Measurements from ENCODE around the gene SCN7A.
"Not testable (repeated sequence)": the region's sequence is repeated elsewhere in the genome, so short reads cannot be mapped to it uniquely, and the experiment has no call there.

Gene SCN7A

GRCh38 chr2:166494140-166494624 is at the start of gene SCN7A:
Gene SCN7A (minus strand): TSS chr2:166494249. CDS start chr2:166477696, 16,553 bp downstream.
- DNase-seq: peak; percentile 22

- DNase-seq: peak; percentile 73
These were observed 45.5 kb upstream of the SCN7A start for GRCh38 chr2:166539340-166540162.

DNA sequence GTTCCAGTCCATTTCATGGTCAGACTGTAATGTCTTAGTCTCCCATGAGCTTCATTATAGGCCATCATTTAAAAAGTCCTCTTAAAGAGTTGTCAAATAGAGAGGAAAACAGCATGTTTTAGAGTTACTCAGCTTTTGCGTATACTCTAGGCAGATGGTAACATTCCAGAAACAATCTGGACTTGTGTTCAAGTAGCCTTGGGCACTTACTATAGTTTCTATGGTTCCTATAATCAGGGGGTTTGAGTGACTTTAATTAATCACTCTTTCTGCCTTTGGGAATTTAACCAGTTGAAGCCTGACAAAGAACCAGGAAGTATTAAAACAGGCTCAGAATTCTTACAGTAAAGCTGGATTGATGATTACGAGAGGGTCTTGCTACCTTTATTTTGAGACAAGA is 42.1 kb upstream of the SCN7A start:
- DNase-seq: no peak

DNA sequence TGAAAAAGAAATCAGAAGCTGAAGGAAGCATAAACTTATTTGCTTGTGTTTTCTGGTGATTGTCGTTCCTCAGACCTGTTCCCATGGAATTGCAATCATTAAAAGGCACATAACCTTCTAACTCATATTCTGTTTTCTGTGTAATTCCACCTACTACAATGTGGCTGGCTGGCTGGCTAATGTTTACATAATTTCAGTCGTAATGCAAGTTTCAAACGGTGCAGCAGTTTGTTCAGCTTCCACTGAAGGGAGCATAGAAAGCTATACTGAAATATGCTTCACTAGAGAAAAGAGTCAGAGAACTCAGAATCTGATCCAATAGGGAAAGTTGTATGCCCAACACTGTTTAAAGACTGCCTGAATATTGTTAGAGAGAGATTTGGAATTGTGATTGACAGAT is 27.1 kb upstream of the SCN7A start:
- DNase-seq: no peak

- no peak for DNase-seq
These were observed 26.6 kb upstream of the SCN7A start for GRCh38 chr2:166520604-166521003.

GRCh38 chr2:166519391-166519962 is 25.4 kb upstream of the SCN7A start:
- DNase-seq: no peak

GRCh38 chr2:166518634-166519390 is 24.8 kb upstream of the SCN7A start:
- DNase-seq: no peak

DNA sequence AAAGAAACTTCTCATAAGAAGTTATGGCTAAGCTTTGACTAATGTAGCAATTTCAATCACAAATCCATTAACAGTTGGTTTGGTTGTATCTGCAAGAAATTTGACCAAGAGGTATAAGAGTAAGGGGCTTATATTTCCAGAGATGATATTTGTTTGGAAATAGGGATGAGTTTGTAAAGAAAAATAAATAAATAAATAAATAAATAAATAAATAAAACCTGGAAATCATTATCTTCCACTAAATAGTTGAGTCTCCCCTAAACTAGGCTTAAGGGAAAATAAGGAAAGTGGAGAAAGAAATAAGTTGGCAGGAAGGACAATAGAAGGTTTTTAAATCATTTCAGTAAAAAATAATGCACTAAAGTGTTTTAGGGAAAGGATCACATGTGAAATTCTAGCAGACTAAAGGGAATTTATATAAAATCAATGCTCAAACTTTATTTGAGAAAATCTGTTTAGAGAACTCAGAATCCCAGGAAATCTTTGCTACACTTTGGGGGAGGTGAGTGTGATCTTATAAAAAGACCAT is 23.5 kb upstream of the SCN7A start:
- DNase-seq: no peak

DNA sequence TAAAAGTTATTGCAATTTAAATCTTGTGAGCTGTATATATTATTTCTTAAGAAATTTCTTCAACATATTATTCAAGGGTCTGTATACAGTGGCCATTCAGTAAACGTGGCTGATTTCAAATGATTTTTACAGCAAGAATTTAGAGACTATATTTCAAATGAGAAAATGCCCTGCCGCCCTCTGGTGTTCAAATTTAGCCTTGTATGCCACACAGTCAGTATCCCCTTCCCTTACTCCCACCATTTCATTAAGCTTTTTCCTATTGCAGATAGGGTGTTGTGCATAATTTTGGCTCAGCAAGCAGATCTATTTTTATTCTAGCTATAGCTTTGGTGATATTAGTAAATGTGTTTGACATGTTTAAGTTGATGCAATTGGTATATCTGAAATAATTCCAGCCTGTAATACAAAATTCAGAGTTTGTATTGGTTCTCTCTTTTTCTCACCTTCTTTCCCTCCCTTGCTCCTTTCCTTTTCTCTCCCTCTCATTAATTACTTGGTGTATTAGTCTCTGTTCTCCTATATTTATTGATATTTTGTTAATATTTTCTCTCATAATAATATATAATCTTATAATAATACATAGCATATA is 22.8 kb upstream of the SCN7A start:
- peak; percentile 3 for DNase-seq

DNA sequence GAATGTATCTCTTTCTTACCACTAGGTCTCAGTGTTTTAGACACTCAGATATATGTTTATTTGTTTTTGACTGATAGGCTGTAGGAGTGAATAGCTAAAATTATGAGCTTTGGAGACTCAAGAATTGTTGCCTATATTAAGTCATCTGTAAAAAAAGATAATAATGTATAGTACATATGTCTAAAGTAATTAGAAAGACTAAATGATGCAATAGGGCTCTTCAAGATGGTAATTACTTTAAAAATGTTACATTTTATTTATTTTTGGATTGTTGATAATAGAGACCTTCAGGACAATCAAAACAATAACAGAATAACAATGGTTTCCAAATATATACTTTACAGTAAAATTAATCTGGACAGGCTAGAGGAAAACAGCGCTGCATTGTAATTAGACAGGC is 19.9 kb upstream of the SCN7A start:
- no peak for DNase-seq

DNA sequence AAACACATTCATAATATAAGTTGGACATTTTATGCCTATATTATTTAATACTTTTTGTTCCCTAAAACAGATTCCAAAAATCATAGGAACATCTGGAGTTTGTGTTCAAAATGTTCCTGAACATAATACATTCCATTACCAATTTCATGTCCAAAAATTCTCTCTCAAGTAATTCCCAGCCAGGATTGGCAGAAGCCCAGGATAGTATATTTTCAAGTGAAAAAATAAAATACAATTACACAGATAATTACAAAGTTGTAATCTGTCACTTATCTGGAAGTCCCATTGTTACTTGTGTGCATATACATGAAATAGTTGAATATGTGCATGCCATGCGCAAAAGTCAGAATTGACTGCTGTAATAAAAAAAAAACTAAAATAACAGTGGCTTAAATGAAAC is 5.2 kb upstream of the SCN7A start:
- no peak for DNase-seq

DNA sequence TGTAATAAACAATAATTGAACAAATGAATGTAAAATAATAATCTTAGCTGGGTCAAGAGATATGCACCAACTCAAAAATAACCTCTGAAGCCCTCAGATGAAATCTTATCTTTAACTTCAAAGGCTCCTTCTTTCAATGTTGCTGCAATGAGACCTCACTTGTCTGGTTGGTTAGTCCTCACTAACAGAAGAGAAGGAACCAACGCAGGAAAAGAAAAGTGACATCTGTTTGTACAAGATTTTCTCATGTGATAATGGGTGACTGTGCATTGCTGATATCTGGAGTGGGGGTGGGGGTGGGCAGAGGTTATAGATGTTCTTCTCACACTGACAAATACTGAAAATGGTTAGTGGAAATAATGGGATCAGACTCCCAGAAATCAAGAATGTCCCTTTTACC is 2.6 kb downstream of the SCN7A start:
- DNase-seq: no peak

- no peak for DNase-seq
These were observed 6.9 kb downstream of the SCN7A start for GRCh38 chr2:166487171-166487570.

DNA sequence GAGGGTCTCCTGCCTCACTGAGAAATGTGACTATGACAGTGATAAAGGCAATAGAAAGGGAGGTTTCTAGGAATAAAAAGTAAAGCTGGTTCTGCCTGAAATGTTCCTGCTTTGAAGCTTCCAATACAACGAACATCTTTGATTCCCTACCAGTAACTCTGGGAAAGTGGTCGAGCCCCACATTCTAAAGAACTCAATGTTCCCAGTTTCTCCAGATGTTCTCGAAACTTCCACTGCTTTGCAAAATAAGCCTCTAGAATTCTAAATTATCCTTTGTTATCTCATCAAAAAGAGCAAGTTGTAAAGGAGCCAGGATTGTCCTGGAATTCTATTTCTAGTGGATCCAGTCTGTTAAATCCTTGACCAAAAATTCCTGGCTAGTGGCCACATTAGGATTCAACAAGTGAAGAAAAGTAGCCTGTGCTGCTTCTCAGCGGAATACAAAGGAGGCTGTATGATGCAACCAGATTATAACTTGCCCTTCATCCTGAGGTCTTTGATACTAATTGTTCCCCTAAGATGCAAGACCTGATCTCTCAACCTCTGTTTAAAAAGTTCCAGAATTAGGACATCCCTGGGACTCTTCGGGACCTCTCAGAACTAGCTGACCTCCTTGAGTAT is 8.4 kb downstream of the SCN7A start:
- DNase-seq: no peak

GRCh38 chr2:166472332-166472731 is 21.7 kb downstream of the SCN7A start:
- no peak for DNase-seq

- no peak for DNase-seq
These were observed 25.7 kb downstream of the SCN7A start for GRCh38 chr2:166468124-166469024.

GRCh38 chr2:166464187-166464586 is 29.9 kb downstream of the SCN7A start:
- DNase-seq: no peak

DNA sequence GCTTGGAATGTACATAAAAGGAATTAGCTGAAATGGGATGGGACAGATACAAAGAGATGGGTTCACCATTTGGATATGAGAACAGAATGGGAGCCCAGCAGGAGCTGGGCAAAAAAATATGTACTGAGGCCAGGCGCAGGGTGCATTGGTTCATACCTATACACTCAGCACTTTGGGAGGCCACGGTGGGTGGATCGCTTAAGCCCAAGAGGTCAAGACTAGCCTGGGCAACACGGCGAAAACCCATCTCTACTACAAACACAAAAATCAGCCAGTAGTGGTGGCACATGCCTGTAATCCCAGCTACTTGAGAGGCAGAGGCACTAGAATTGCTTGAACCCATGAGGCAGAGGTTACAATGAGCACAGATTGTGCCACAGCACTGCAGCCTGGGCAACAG is 30.4 kb downstream of the SCN7A start:
- DNase-seq: no peak

DNA sequence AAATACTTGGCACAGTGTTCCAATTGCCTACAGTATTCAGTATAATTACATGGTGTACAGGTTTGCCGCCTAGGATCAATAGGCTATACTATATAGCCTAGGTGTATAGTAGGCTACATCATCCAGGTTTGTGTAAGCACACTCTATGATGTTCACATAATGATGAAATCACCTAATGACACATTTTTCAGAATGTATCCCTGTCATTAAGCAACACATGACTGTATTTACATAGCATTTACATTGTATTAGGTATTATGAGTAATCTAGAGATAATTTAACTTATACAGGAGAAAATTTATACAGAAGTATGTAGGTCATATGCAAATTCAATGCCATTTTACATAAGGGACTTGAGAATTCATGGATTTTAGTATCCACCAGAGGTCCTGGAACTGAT is 35.4 kb downstream of the SCN7A start:
- no peak for DNase-seq

- DNase-seq: not testable (repeated sequence)
These were observed 38.2 kb downstream of the SCN7A start for GRCh38 chr2:166455823-166456222.

GRCh38 chr2:166454006-166454595 is 39.9 kb downstream of the SCN7A start:
- peak; percentile 42 for DNase-seq
